Caco-2 (cell line): Measurements from ENCODE around the gene DBP. TPM values are rescaled to one million over a fixed set of nuclear protein-coding genes. Genes with fewer than 3 reads are reported as not detected.

Source experiments
- BruUV-seq: library from RNA; stranded (reverse); fragments of 400-500 nt; replicated peaks from 2 replicates; lab custom pipeline; 2021; lab: Mats Ljungman, UMichigan
- CTCF ChIA-PET: fragments of 300-600 bp; sonication (Branson Sonifier 250); formaldehyde crosslinking; loops from one replicate; lab custom pipeline; 2022; ENCODE audit warnings: antibody characterized with exemption; lab: Charles Lee
- POLR2A ChIA-PET: fragments of 300-600 bp; sonication (Branson Sonifier 250); formaldehyde crosslinking; loops from one replicate; lab custom pipeline; 2022; ENCODE audit warnings: antibody characterized with exemption; lab: Charles Lee
- DNase-seq, 2 experiments: peaks; one replicate each; pipeline versions ENCODE4 v3.0.0 to v3.0.0-alpha.2; 2020 to 2022
- H3K27me3 ChIP-seq: replicated peaks from 2 replicates; pipeline ENCODE4 v1.6.0; 2011; ENCODE audit warnings: low read length; ENCODE audit not compliant: control insufficient read depth, insufficient read depth
- H3K36me3 ChIP-seq: 2 replicates; pipeline ENCODE4 v1.5.1; 2011; ENCODE audit warnings: low read length; ENCODE audit not compliant: control insufficient read depth, insufficient read depth
- H3K4me1 ChIP-seq: fragments of 250-450 bp; sonication (Bioruptor Pico); 2 replicates; pipeline ENCODE4 v1.5.1; 2020; ENCODE audit warnings: mild to moderate bottlenecking
- H3K4me3 ChIP-seq: 2 replicates; pipeline ENCODE4 v1.5.1; 2011; ENCODE audit warnings: low read depth, mild to moderate bottlenecking, control low read depth, low read length
- H3K9me3 ChIP-seq: fragments of 250-450 bp; sonication (Bioruptor Pico); 2 replicates; pipeline ENCODE4 v1.5.1; 2020; ENCODE audit warnings: mild to moderate bottlenecking, moderate library complexity
- H3K27ac Mint-ChIP-seq: one replicate; pipeline ENCODE4 v1.8.0; 2022; ENCODE audit warnings: mixed read lengths; ENCODE audit not compliant: unreplicated experiment
- H3K27me3 Mint-ChIP-seq: one replicate; pipeline ENCODE4 v1.8.0; 2022; ENCODE audit warnings: mixed read lengths; ENCODE audit not compliant: insufficient read depth, unreplicated experiment
- H3K36me3 Mint-ChIP-seq: one replicate; pipeline ENCODE4 v1.8.0; 2022; ENCODE audit warnings: mild to moderate bottlenecking, mixed read lengths; ENCODE audit not compliant: insufficient read depth, unreplicated experiment
- H3K4me1 Mint-ChIP-seq: one replicate; pipeline ENCODE4 v1.8.0; 2022; ENCODE audit warnings: low read depth, mixed read lengths; ENCODE audit not compliant: unreplicated experiment
- H3K4me3 Mint-ChIP-seq: one replicate; pipeline ENCODE4 v1.8.0; 2022; ENCODE audit warnings: mild to moderate bottlenecking, moderate library complexity, mixed read lengths; ENCODE audit not compliant: unreplicated experiment
- H3K9me3 Mint-ChIP-seq: one replicate; pipeline ENCODE4 v1.8.0; 2022; ENCODE audit warnings: mixed read lengths; ENCODE audit not compliant: unreplicated experiment
- CTCF ChIP-seq, 2 experiments: fragments of 200-600 bp in 1 of 2; IDR thresholded peaks; 1 replicate in 1 of 2; 2 replicates in 1 of 2; pipeline versions ENCODE4 v1.5.1 to v1.8.0; 2011 to 2022; ENCODE audit warnings: antibody characterized with exemption in 1 of 2, control low read depth in 1 of 2, inconsistent platforms in 1 of 2, low read depth in 1 of 2, low read length in 1 of 2, mild to moderate bottlenecking in 1 of 2, moderate library complexity in 1 of 2; ENCODE audit not compliant: insufficient read depth in 1 of 2, severe bottlenecking in 1 of 2, unreplicated experiment in 1 of 2
- intact Hi-C: fragments of 100-400 bp; cut with micrococcal nuclease; formaldehyde crosslinking; loops from one replicate; pipeline ENCODE4 v1.10.0; 2022; ENCODE audit not compliant: unreplicated experiment
- total RNA-seq: library from RNA; stranded (reverse); gene quantifications from 2 replicates; pipeline ENCODE4 v1.2.3, GENCODE V29; 2022

The DBP gene
- total RNA-seq, 1 experiment from 2014 or later = 17.4 TPM

GRCh38 chr19:48603449-48603848 lies 33.7 kb downstream of the DBP start:
- DNase-seq = no peak
- no peaks in the 10 kb centered on the region for H3K9me3 Mint-ChIP-seq
- no peaks in the 10 kb centered on the region for H3K27me3 ChIP-seq
- TF ChIP-seq CTCF (IDR thresholded peaks at IDR 0.05; ENCODE audit: insufficient read depth in 1 of 2, low read depth in 1 of 2, low read length in 1 of 2, severe bottlenecking in 1 of 2, unreplicated experiment in 1 of 2) = no peak
- BruUV-seq = no TSS peak
- H3K4me3 Mint-ChIP-seq = no peak overlapping the region
- ChIA-PET POLR2A (no interaction called here), CTCF (no interaction called here)
- intact Hi-C loops = no loop called here
- peaks cover 8% of the 10 kb centered on the region for H3K4me1 Mint-ChIP-seq
- no peak overlapping the region for H3K27ac Mint-ChIP-seq
- no peaks in the 10 kb centered on the region for H3K36me3 ChIP-seq
- H3K9me3 ChIP-seq = no peaks in the 10 kb centered on the region
- no peaks in the 10 kb centered on the region for H3K27me3 Mint-ChIP-seq
- H3K36me3 Mint-ChIP-seq = peaks cover 5% of the 10 kb centered on the region
- peaks cover 7% of the 10 kb centered on the region for H3K4me1 ChIP-seq
- no peak overlapping the region for H3K4me3 ChIP-seq

DNA sequence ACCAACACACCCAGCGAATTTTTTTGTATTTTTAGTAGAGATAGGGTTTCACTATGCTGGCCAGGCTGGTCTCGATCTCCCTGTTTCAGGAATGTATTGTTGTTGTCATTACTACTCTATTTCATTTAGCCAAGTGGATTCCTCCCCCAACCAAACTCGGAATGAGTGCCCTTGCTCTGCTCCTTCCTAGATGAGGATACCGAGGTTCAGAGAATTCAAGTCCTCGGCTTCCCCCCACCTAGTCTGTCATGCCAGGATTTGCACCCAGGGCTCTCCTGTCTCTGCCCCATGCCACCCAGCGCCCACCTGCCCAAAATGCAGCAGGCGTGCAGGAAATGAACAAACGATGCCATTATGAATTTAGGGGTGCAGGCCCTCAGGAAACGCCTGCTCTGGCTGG lies 34.2 kb downstream of the DBP start:
- no peak overlapping the region for H3K27ac Mint-ChIP-seq
- no TSS peak for BruUV-seq
- POLR2A ChIA-PET = no interaction called here
- no peak for TF ChIP-seq CTCF (IDR thresholded peaks at IDR 0.05; ENCODE audit: insufficient read depth in 1 of 2, low read depth in 1 of 2, low read length in 1 of 2, severe bottlenecking in 1 of 2, unreplicated experiment in 1 of 2)
- CTCF ChIA-PET = no interaction called here
- peaks cover 8% of the 10 kb centered on the region for H3K4me1 Mint-ChIP-seq
- H3K4me1 ChIP-seq = peaks cover 7% of the 10 kb centered on the region
- H3K4me3 ChIP-seq = no peak overlapping the region
- no peaks in the 10 kb centered on the region for H3K27me3 ChIP-seq
- H3K36me3 ChIP-seq = no peaks in the 10 kb centered on the region
- H3K9me3 ChIP-seq = no peaks in the 10 kb centered on the region
- no peaks in the 10 kb centered on the region for H3K27me3 Mint-ChIP-seq
- H3K36me3 Mint-ChIP-seq = peaks cover 5% of the 10 kb centered on the region
- intact Hi-C loops = no loop called here
- H3K4me3 Mint-ChIP-seq = no peak overlapping the region
- no peak for DNase-seq
- no peaks in the 10 kb centered on the region for H3K9me3 Mint-ChIP-seq

DNA sequence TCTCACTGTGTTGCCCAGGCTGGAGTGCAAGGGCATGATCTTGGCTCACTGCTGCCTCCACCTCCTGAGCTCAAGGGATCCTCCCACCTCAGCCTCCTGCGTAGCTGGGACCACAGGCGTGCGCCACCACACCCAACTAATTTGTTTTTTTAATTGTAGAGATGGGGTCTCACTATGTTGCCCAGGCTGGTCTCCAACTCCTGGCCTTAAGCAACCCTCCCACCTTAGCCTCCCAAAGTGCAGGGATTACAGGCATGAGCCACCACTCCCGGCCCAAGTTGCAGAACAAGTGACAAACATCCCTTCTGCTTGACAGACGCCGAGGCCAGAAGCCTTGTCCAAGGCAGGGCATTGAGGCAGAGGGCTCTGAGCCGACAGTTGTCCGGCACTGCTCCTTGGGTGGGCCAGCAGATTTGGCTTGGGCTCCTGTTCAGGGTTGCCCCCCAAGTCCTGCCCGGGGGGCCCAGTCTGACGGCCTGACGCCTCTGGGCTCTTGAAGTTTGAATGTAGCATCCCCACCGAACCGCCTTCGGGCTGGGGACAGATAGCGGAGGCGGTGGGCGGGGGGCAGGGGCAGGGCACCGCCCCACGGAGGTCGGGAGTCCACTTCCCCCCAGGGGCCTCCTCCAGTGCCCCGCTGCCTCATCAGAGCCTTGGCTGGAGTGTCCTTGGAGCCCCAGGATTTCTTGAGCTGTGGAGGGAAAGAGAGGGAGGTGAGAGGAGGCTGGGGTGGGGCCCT lies 36.3 kb downstream of the DBP start:
- H3K27ac Mint-ChIP-seq = no peak overlapping the region
- CTCF ChIA-PET = interaction anchor here (0.7 to 0.8 kb wide), 2 partner anchors 12 to 209 kb away, joined by 3 to 4 read pairs; no protein-coding TSS in a partner anchor
- intact Hi-C loops = no loop called here
- DNase-seq = no peak
- no peaks in the 10 kb centered on the region for H3K27me3 ChIP-seq
- no peaks in the 10 kb centered on the region for H3K36me3 ChIP-seq
- H3K4me1 ChIP-seq = peaks cover 7% of the 10 kb centered on the region
- peaks cover 8% of the 10 kb centered on the region for H3K4me1 Mint-ChIP-seq
- H3K4me3 Mint-ChIP-seq = peak overlapping the region; percentile 68
- H3K4me3 ChIP-seq = no peak overlapping the region
- H3K27me3 Mint-ChIP-seq = no peaks in the 10 kb centered on the region
- peaks cover 5% of the 10 kb centered on the region for H3K36me3 Mint-ChIP-seq
- no peaks in the 10 kb centered on the region for H3K9me3 Mint-ChIP-seq
- H3K9me3 ChIP-seq = no peaks in the 10 kb centered on the region
- no peak for TF ChIP-seq CTCF (IDR thresholded peaks at IDR 0.05; ENCODE audit: insufficient read depth in 1 of 2, low read depth in 1 of 2, low read length in 1 of 2, severe bottlenecking in 1 of 2, unreplicated experiment in 1 of 2)
- POLR2A ChIA-PET = interaction anchor here (0.6 kb wide), 1 partner anchor 18 kb away, joined by 3 read pairs; the partner anchor contains the start of gene RPL18
- BruUV-seq = no TSS peak
